ENCODE results near the gene EXTL2.

GRCh38 chr1:100936194-100936967 is 41.7 kb upstream of the EXTL2 start:
- no peak for TF ChIP-seq CTCF (IDR thresholded peaks at IDR 0.05)
- TF ChIP-seq POLR2A (IDR thresholded peaks at IDR 0.05): no peak

Measured in right lobe of liver (tissue), 4 donors.